GM21786 (cell line): ENCODE measurements around the gene ZNF837.
A peak's percentile ranks its signal among the peaks of the same experiment; 100 is the strongest.
"Not testable (repeated sequence)": the region's sequence is repeated elsewhere in the genome, so short reads cannot be mapped to it uniquely, and the experiment has no call there.

Experiments used
- ATAC-seq: cut with Tn5 transposase; IDR thresholded peaks from one replicate; pipeline ENCODE4 v1.9.1; 2021; ENCODE audit not compliant: unreplicated experiment

Gene ZNF837

GRCh38 chr19:58396691-58397532 lies 16.1 kb upstream of the ZNF837 start:
- ATAC-seq, result no peak

GRCh38 chr19:58395979-58396627 lies 15.3 kb upstream of the ZNF837 start:
- no peak for ATAC-seq

- no peak for ATAC-seq
These were observed 14.6 kb upstream of the ZNF837 start, which contains the start of gene RNF225 for GRCh38 chr19:58395220-58395978. Gene RNF225, plus strand, starts transcription at chr19:58395656. Its CDS starts 434 bp downstream, at chr19:58396090.

- no peak for ATAC-seq
These were observed 14.0 kb upstream of the ZNF837 start for GRCh38 chr19:58394821-58395219.

GRCh38 chr19:58393725-58394033 lies 12.8 kb upstream of the ZNF837 start:
- ATAC-seq, result no peak

- ATAC-seq, result no peak
These were observed 12.3 kb upstream of the ZNF837 start for GRCh38 chr19:58392945-58393724.

- no peak for ATAC-seq
These were observed 7.3 kb upstream of the ZNF837 start for GRCh38 chr19:58388175-58388526.

- ATAC-seq, result no peak
These were observed 6.7 kb upstream of the ZNF837 start for GRCh38 chr19:58387338-58388174.

- peak; percentile 92 for ATAC-seq
These were observed 5.9 kb upstream of the ZNF837 start, which contains the start of gene RPS5 for GRCh38 chr19:58386576-58387337. Gene RPS5, plus strand, starts transcription at chr19:58387269. Its CDS starts 869 bp downstream, at chr19:58388138.

GRCh38 chr19:58385891-58386575 lies 5.2 kb upstream of the ZNF837 start:
- no peak for ATAC-seq

- no peak for ATAC-seq
These were observed 4.6 kb upstream of the ZNF837 start for GRCh38 chr19:58385313-58385890.

GRCh38 chr19:58382997-58383603 lies 2.3 kb upstream of the ZNF837 start:
- no peak for ATAC-seq

- no peak for ATAC-seq
These were observed 806 bp upstream of the ZNF837 start for GRCh38 chr19:58381460-58382212.

- ATAC-seq, result no peak
These were observed 681 bp downstream of the ZNF837 start for GRCh38 chr19:58380037-58380661.

GRCh38 chr19:58379246-58379645 lies 1.6 kb downstream of the ZNF837 start:
- no peak for ATAC-seq

- ATAC-seq, result not testable (repeated sequence)
These were observed 4.1 kb downstream of the ZNF837 start for GRCh38 chr19:58376724-58377123.

- no peak for ATAC-seq
These were observed 6.6 kb downstream of the ZNF837 start for GRCh38 chr19:58374200-58374599.
